Neural progenitor cell (in vitro differentiated cells): ENCODE data around the gene FEM1B. TPM values are rescaled to one million over a fixed set of nuclear protein-coding genes. Genes with fewer than 3 reads are reported as not detected.

Source experiments
- DNase-seq: peaks from one replicate; pipeline ENCODE4 v3.0.0-alpha.2; 2016; ENCODE audit warnings: low spot score
- H2AFZ ChIP-seq: fragments of 200-600 bp; sonication (generic); replicated peaks from 2 replicates; pipeline ENCODE4 v1.6.1; 2016; ENCODE audit warnings: antibody characterized with exemption
- H3F3A ChIP-seq: fragments of 200-600 bp; sonication (generic); 2 replicates; pipeline ENCODE4 v1.6.1; 2016; ENCODE audit warnings: antibody characterized with exemption, low read depth
- H3K27ac ChIP-seq: fragments of 200-600 bp; sonication (generic); 2 replicates; pipeline ENCODE4 v1.5.1; 2016; ENCODE audit warnings: mild to moderate bottlenecking
- H3K27me3 ChIP-seq: fragments of 200-600 bp; sonication (generic); 2 replicates; pipeline ENCODE4 v1.6.1; 2016; ENCODE audit warnings: mild to moderate bottlenecking, moderate library complexity
- H3K36me3 ChIP-seq: fragments of 200-600 bp; sonication (generic); 2 replicates; pipeline ENCODE4 v1.5.1; 2016
- H3K4me1 ChIP-seq: fragments of 200-600 bp; sonication (generic); 2 replicates; pipeline ENCODE4 v1.6.1; 2016; ENCODE audit warnings: mixed run types
- H3K4me2 ChIP-seq: fragments of 200-600 bp; sonication (generic); 2 replicates; pipeline ENCODE4 v1.6.1; 2016
- H3K4me3 ChIP-seq: fragments of 200-600 bp; sonication (generic); 2 replicates; pipeline ENCODE4 v1.5.1; 2016
- H3K79me2 ChIP-seq: fragments of 200-600 bp; sonication (generic); 2 replicates; pipeline ENCODE4 v1.6.1; 2016; ENCODE audit warnings: low read depth
- H3K9ac ChIP-seq: fragments of 200-600 bp; sonication (generic); 2 replicates; pipeline ENCODE4 v1.6.1; 2016
- H3K9me3 ChIP-seq: fragments of 200-600 bp; sonication (generic); 2 replicates; pipeline ENCODE4 v1.5.1; 2016; ENCODE audit warnings: low read depth
- H4K20me1 ChIP-seq: fragments of 200-600 bp; sonication (generic); 2 replicates; pipeline ENCODE4 v1.6.1; 2016; ENCODE audit warnings: low read depth
- H3K27ac Mint-ChIP-seq: 3 replicates; pipeline ENCODE4 v1.8.0; 2021; ENCODE audit warnings: mixed read lengths
- H3K27me3 Mint-ChIP-seq: 2 replicates; pipeline ENCODE4 v1.8.0; 2022; ENCODE audit warnings: low read depth, mild to moderate bottlenecking, inconsistent platforms, moderate library complexity, mixed read lengths; ENCODE audit not compliant: insufficient read depth
- H3K36me3 Mint-ChIP-seq: 3 replicates; pipeline ENCODE4 v1.8.0; 2021; ENCODE audit warnings: mixed read lengths
- H3K4me1 Mint-ChIP-seq: 3 replicates; pipeline ENCODE4 v1.8.0; 2021; ENCODE audit warnings: mixed read lengths
- H3K4me3 Mint-ChIP-seq: 3 replicates; pipeline ENCODE4 v1.8.0; 2021; ENCODE audit warnings: mild to moderate bottlenecking, moderate library complexity, mixed read lengths
- H3K9me3 Mint-ChIP-seq: 3 replicates; pipeline ENCODE4 v1.8.0; 2020; ENCODE audit warnings: mixed read lengths
- CTCF ChIP-seq: fragments of 200-600 bp; sonication (generic); IDR thresholded peaks from 2 replicates; pipeline ENCODE4 v1.5.1; 2017; ENCODE audit warnings: antibody characterized with exemption, mild to moderate bottlenecking
- EZH2 ChIP-seq: fragments of 200-600 bp; sonication (generic); IDR thresholded peaks from 2 replicates; pipeline ENCODE4 v1.6.1; 2017; ENCODE audit warnings: antibody characterized with exemption, mild to moderate bottlenecking, moderate library complexity
- EZH2phosphoT487 ChIP-seq: fragments of 200-600 bp; sonication (generic); IDR thresholded peaks from 2 replicates; pipeline ENCODE4 v1.6.1; 2017; ENCODE audit warnings: antibody characterized with exemption
- total RNA-seq: library from RNA; depleted of rRNA; stranded (reverse); fragments of >200 nt; gene quantifications from 2 replicates; pipeline ENCODE4 v1.2.3, GENCODE V29; 2015; ENCODE audit warnings: low replicate concordance

FEM1B gene
- total RNA-seq, 1 donor from 2014 or later: 80.0 TPM

- peaks cover 31% of the 10 kb centered on the region for H3K4me1 ChIP-seq
- H3K9me3 ChIP-seq: no peaks in the 10 kb centered on the region
- H3K9me3 Mint-ChIP-seq: no peaks in the 10 kb centered on the region
- H3K4me3 ChIP-seq: no peak overlapping the region
- no peak overlapping the region for H2AFZ ChIP-seq
- H3K27me3 ChIP-seq: no peaks in the 10 kb centered on the region
- H3K27me3 Mint-ChIP-seq: peaks cover 4% of the 10 kb centered on the region
- DNase-seq: no peak
- peaks cover 51% of the 10 kb centered on the region for H3K4me1 Mint-ChIP-seq
- H3K27ac Mint-ChIP-seq: no peak overlapping the region
- no peaks in the 10 kb centered on the region for H3K36me3 Mint-ChIP-seq
- peaks cover 19% of the 10 kb centered on the region for H4K20me1 ChIP-seq
- H3K36me3 ChIP-seq: no peaks in the 10 kb centered on the region
- H3K9ac ChIP-seq: no peak overlapping the region
- TF ChIP-seq CTCF (no peak), EZH2 (no peak), EZH2phosphoT487 (no peak)
- no peak overlapping the region for H3K27ac ChIP-seq
- no peak overlapping the region for H3K4me2 ChIP-seq
- H3K79me2 ChIP-seq: peaks cover 23% of the 10 kb centered on the region
- H3F3A ChIP-seq: peaks cover 31% of the 10 kb centered on the region
- H3K4me3 Mint-ChIP-seq: peak overlapping the region; percentile 41
Observed at GRCh38 chr15:68275165-68275746, 2.3 kb upstream of the FEM1B start.

DNA sequence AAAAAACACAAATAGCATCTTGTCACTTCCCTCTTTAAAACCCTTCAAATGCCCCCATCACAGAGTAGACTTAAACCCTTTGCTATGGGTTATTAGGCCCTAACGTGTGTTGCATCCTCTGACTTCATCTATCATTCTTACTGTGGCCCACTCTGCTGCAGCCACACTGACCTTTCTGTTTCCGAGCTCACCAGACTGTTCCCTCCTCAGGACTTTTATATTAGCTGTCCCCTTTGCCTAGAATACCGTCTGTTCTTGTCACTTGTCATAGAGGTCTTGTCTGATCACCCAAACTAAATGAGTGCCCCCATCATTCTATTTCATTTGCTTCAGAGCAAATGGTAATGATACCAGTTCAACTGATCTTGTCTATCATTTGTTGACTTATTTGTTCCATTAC, 877 bp upstream of the FEM1B start:
- Mint-ChIP-seq H3K9me3 (no peaks in the 10 kb centered on the region), H3K4me3 (peak overlapping the region; percentile 98), H3K27me3 (peaks cover 6% of the 10 kb centered on the region), H3K36me3 (no peaks in the 10 kb centered on the region), H3K4me1 (peaks cover 56% of the 10 kb centered on the region), H3K27ac (peak overlapping the region; percentile 61)
- Histone ChIP-seq H3K4me2 (peak overlapping the region; percentile 94), H4K20me1 (peaks cover 33% of the 10 kb centered on the region), H3K36me3 (no peaks in the 10 kb centered on the region), H3K4me3 (peak overlapping the region; percentile 68), H3K4me1 (peaks cover 29% of the 10 kb centered on the region), H3F3A (peaks cover 31% of the 10 kb centered on the region), H3K9me3 (no peaks in the 10 kb centered on the region), H3K27me3 (no peaks in the 10 kb centered on the region), H2AFZ (peak overlapping the region; percentile 96), H3K79me2 (peaks cover 37% of the 10 kb centered on the region), H3K9ac (peak overlapping the region; percentile 84), H3K27ac (peak overlapping the region; percentile 98)
- no peak for DNase-seq
- TF ChIP-seq CTCF (no peak), EZH2 (no peak), EZH2phosphoT487 (no peak)

DNA sequence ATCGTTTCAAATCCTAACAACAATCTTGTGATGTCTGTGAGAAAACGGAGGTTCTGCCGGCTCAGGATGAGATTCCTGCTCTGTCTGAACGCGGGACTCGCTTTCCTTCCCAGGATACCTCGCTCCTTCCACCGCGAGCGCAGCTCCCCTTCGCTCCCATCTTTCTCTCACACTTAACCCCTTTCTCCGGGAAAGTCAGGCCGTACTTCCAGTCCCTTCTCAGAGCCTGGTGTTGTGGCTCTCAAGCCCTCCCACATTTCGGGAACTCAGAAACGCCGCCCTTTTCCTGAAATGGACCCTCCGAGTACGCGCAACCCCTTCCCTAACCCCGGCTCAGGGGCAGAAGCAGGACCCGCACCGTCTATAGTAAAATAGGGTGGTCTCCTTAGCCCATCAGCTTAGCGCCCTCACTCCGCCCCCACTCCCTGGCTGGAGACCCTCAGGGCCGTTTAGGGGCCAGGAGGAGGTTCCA, 378 bp upstream of the FEM1B start:
- Mint-ChIP-seq H3K27ac (peak overlapping the region; percentile 61), H3K4me1 (peaks cover 56% of the 10 kb centered on the region), H3K9me3 (no peaks in the 10 kb centered on the region), H3K27me3 (peaks cover 6% of the 10 kb centered on the region), H3K36me3 (peaks cover 2% of the 10 kb centered on the region), H3K4me3 (peak overlapping the region; percentile 98)
- Histone ChIP-seq H3K27me3 (no peaks in the 10 kb centered on the region), H2AFZ (peak overlapping the region; percentile 96), H3K9ac (peak overlapping the region; percentile 84), H3K36me3 (no peaks in the 10 kb centered on the region), H3K9me3 (no peaks in the 10 kb centered on the region), H3F3A (peaks cover 31% of the 10 kb centered on the region), H3K4me2 (peak overlapping the region; percentile 94), H3K27ac (peak overlapping the region; percentile 98), H3K4me3 (peak overlapping the region; percentile 68), H3K79me2 (peaks cover 42% of the 10 kb centered on the region), H3K4me1 (peaks cover 24% of the 10 kb centered on the region), H4K20me1 (peaks cover 38% of the 10 kb centered on the region)
- DNase-seq: peak; percentile 81
- no peak for TF ChIP-seq EZH2
- TF ChIP-seq EZH2phosphoT487: no peak
- TF ChIP-seq CTCF: no peak
